GM20000 (cell line): ENCODE measurements around the gene ZNF764.
A peak's percentile ranks its signal among the peaks of the same experiment; 100 is the strongest.

Experiments used
- DNase-seq: peaks from one replicate; pipeline ENCODE4 v3.0.0; 2012; ENCODE audit warnings: low spot score
- CTCF ChIP-seq: IDR thresholded peaks from 2 replicates; pipeline ENCODE4 v1.5.1; 2012; ENCODE audit warnings: mild to moderate bottlenecking, control low read depth; ENCODE audit errors: extremely low read depth, missing control alignments

Gene ZNF764

GRCh38 chr16:30561089-30561816, 3.1 kb upstream of the ZNF764 start:
- peak; percentile 37 for DNase-seq
- no peak for TF ChIP-seq CTCF

GRCh38 chr16:30559690-30560089, 1.5 kb upstream of the ZNF764 start:
- TF ChIP-seq CTCF = no peak
- DNase-seq = no peak

DNA sequence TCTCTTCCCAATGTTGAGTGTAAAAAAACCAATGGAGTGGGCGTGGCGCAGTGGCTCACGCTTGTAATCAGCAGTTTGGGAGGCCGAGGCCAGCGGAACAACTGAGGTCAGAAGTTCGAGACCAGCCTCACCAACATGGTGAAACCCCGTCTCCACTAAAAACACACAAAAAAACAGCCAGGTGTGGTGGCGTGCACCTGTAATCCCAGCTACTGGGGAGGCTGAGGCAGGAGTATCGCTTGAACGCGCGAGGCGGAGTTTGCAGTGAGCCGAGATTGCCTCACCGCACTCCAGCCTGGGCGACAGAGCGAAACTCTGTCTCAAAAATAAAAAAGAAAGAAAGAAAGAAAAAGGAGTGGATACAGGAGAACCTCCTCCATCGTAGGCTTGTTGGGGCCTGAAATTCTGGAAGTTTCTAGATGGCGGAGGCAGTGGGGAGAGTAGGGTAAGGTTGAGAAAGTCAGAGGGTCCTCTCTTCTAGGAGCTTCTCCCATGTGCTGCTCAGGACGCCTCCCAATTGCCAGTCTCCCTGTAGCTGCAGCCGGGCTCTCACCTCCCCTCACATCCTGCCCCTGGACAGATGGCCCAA, 709 bp upstream of the ZNF764 start:
- no peak for TF ChIP-seq CTCF

GRCh38 chr16:30557707-30557956, 542 bp downstream of the ZNF764 start:
- TF ChIP-seq CTCF = no peak

More for the DNA sequence above, 709 bp upstream of the ZNF764 start:
- DNase-seq = no peak

GRCh38 chr16:30556125-30556473, 2.1 kb downstream of the ZNF764 start:
- DNase-seq = no peak
- TF ChIP-seq CTCF = no peak

More at GRCh38 chr16:30557707-30557956, 542 bp downstream of the ZNF764 start:
- DNase-seq = peak; percentile 60

DNA sequence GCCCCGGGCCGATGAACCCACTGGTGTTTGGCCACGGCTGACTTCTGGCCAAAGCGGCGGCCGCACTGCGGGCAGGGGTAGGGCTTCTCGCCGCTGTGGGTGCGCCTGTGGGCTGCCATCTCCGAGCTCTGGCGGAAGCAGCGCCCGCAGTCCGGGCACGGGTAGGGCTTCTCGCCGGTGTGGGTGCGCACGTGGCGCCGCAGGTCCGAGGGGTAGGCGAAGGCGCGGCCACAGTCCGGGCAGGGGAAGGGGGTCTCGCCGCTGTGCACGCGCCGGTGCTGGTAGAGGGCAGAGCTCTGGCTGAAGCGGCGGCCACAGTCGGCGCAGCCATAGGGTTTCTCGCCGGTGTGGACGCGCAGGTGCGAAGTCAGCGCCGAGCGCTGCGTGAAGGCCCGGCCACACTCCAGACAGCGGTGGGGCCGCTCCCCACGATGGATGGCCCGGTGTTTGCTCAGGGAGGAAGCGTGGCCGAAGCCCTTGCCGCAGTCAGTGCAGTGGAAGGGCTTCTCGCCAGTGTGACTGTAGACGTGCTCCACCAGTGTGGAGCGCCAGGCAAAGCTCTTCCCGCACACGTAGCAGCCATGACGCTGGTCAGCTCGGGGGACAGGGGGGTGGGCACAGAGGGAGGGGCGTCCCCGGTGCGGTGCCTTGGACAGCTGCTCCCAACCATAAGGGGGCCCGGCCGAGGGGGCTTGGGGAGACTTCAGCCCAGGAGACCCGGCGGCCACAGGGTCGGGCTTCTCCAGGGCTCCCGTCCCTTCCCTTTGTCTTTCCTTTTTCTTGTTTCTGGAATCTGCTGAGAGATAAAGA, 2.7 kb downstream of the ZNF764 start:
- no peak for TF ChIP-seq CTCF
- DNase-seq = no peak
